ENCODE measurements around the gene CFAP126. TPM values are rescaled to one million over a fixed set of nuclear protein-coding genes. Genes with fewer than 3 reads are reported as not detected.
A peak's percentile ranks its signal among the peaks of the same experiment; 100 is the strongest.
"Not testable (repeated sequence)": the region's sequence is repeated elsewhere in the genome, so short reads cannot be mapped to it uniquely, and the experiment has no call there.

Gene CFAP126
- total RNA-seq, 1 experiment from 2014 or later: not detected

DNA sequence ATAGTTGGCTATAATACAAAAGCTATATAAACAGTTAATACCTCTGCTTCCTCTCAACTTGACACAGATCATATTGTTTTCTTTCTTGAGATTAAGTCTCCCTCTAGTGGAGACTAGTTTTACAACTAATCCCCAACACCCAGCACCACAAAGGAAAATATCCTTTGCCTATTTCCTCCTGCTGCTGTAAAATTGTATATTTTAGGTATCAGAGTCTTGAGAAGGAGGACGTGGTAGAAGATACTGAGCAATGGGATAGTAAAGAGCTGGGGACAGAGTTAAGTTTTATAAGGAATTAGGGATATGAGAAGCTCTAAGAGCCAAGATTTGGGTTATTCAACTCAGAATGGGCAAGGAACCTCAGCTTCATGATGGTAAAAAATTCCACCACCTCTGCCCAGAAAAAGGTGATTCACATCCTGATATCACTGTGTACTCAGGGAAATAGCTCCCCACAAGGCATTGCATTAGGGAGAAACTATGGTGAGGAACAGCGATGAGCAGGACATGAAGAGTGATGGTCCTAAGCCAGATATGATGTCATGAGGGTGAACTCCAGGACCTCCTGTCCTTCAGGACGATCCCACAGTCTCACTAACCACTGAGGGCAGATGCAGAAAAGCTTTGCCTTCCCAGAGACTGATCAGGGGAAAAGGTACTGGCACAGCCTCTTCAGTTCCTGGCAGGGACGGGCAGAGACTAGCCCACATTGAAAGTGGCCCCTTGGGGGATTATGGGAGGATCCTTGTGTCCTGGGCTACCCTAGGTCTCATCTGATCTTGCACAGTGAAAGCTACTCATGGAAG lies 14.7 kb upstream of the CFAP126 start:
- peak; percentile 84 for DNase-seq (ENCODE audit: low read depth)

DNA sequence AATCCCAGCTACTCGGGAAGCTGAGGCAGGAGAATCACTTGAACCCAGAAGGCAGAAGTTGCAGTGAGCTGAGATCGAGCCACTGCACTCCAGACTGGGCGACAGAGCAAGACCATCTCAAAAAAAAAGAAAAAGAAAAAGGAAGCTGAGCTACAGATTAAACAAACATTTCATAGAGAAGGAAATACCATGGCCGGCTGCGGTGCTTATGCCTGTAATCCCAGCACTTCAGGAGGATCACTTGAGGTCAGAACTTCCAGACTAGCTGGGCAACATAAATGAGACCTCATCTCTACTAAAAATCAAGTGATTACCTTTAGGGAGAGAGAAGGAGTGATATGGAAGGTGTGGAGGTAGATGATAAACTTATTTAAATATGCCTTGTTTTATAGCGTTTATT lies 14.0 kb upstream of the CFAP126 start:
- no peak for DNase-seq (ENCODE audit: low read depth)

GRCh38 chr1:161379071-161379470 lies 11.4 kb upstream of the CFAP126 start:
- no peak for DNase-seq (ENCODE audit: low read depth)

DNA sequence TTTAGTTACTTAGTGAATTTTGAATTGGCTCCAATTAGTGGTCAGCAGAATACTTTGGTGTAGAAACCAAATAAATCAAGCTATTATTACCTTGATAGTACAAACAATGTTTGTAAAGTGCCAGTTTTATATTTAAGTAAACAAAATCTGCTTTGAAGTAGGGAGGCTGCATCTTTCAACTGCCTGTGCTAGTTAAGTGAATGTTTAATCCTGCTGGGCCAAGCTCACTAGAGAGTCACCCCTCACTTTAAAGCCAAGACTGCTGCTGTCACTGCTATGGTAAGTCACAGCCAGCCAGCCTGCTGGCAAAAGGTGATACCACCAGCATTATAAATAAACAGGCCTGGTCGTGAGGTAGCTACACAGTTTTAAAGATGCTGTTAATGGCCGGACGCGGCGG lies 10.3 kb upstream of the CFAP126 start:
- DNase-seq (ENCODE audit: low read depth): no peak

GRCh38 chr1:161374373-161374772 lies 6.7 kb upstream of the CFAP126 start:
- DNase-seq (ENCODE audit: low read depth): no peak

DNA sequence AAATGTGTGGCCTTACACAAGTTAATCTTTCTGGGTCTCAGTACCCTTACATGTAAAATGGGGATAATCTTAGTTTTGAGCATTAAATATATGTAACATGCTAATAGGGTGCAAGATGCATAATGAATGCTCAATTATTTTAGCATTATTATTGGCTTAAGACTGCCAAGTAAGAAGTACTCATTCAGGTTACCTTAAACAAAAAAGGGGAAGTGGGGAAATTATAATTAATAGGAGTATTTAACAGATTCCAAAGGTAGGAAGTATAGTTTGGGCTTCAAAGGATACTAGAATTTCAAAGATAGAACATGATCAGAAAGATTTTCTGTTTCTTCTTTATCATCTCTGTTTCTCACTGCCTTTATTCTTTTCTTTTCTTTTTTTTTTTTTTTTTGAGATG lies 5.8 kb upstream of the CFAP126 start:
- DNase-seq (ENCODE audit: low read depth): no peak

GRCh38 chr1:161365207-161365606 lies 2.5 kb downstream of the CFAP126 start:
- DNase-seq (ENCODE audit: low read depth): no peak

- DNase-seq (ENCODE audit: low read depth): no peak
These were observed 3.3 kb downstream of the CFAP126 start for GRCh38 chr1:161364332-161364731.

- DNase-seq (ENCODE audit: low read depth): no peak
These were observed 8.4 kb downstream of the CFAP126 start for GRCh38 chr1:161359291-161359690.

GRCh38 chr1:161357073-161357472 lies 10.6 kb downstream of the CFAP126 start:
- DNase-seq (ENCODE audit: low read depth): no peak

DNA sequence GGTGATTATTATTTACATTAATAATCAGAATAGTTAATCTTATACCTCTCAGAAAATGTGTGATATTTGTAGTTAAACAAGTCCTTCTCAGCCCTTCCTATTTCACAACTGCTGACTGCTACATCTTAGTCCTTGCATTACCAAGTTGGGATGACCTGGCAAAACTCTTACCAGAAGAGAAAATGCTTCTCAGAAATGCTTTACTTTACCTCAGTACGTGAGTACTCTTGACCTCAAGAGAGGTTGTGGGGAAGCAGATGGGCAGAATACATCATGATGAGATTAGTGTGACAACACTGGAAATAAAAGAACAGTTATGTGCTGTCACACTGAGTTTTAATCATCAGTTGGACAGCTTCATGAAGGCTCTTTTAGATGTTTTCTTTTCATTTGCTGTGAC lies 16.2 kb downstream of the CFAP126 start:
- peak; percentile 11 for DNase-seq (ENCODE audit: low read depth)

- DNase-seq (ENCODE audit: low read depth): no peak
These were observed 17.0 kb downstream of the CFAP126 start for GRCh38 chr1:161350671-161351070.

DNA sequence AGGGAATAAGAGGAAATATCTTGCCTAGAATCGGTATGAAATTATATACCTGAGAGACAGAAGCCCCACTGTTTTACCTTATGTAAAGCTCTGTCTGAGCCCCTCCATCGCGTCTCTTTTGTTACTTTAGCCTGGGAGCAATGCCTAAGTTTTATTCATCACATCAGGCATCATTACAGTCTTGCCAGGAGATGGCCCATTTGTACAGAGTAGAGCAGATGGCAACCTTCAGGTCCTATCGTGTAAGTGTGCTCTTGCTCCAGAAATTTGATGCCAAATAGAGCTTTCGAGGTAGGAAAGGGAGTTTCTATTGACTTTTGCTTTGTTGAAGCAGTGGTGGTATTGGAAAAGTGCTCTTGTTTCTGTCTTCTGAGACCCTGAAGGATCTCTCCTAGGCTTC lies 24.9 kb downstream of the CFAP126 start:
- DNase-seq (ENCODE audit: low read depth): no peak

- DNase-seq (ENCODE audit: low read depth): no peak
These were observed 25.5 kb downstream of the CFAP126 start for GRCh38 chr1:161342177-161342576.

DNA sequence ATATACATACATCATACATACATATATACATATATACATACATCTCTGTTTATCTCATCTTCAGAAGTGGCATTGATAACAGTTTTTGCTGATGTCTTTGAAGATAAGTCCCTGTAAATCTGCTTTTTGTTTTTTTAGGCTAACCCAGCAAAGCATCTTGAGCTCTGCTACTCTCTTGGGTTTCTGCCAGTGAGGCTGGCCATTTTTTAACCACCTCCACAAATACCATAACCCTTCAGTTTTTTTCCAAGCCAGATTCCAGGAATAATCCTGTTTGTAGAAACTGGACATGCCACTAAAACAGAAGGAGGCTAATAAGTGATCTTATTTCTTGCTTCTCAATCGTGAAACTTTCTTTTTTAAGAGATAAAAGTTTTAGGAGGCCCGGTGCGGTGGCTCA lies 31.9 kb downstream of the CFAP126 start:
- no peak for DNase-seq (ENCODE audit: low read depth)

- DNase-seq (ENCODE audit: low read depth): no peak
These were observed 34.5 kb downstream of the CFAP126 start for GRCh38 chr1:161333166-161333565.

DNA sequence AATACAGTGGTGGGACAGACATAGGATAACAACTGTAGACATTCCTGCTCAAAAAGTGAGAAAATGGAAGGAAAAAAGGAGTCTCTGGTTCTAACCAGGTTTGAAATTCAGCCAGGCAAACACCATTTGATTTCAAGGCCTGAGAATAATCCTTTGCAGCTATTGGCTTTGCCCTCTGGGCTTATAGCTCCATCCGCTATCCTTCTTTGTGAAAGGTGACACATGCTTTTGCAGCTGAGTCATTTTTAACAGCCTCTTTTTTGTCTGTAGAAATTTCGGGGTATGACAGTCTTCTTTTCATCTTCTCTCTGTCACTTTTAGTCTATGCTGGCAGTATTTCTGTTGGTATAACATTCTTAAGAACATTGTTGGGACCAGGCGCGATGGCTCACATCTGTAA lies 37.3 kb downstream of the CFAP126 start:
- DNase-seq (ENCODE audit: low read depth): no peak

- no peak for DNase-seq (ENCODE audit: low read depth)
These were observed 43.7 kb downstream of the CFAP126 start for GRCh38 chr1:161324020-161324419.

- DNase-seq (ENCODE audit: low read depth): not testable (repeated sequence)
These were observed 51.6 kb downstream of the CFAP126 start for GRCh38 chr1:161315841-161316674.
